Central memory CD8-positive, alpha-beta T cell (primary cell): ENCODE measurements around the gene RPL37A.

Source experiments
- ATAC-seq: fragments of 150-1000 bp; cut with Tn5 transposase; replicated peaks from 2 replicates; pipeline ENCODE4 v1.10.0; 2022; ENCODE audit warnings: mild to moderate bottlenecking, moderate FRiP score, moderate number of reproducible peaks; ENCODE audit not compliant: poor library complexity, severe bottlenecking; ENCODE audit errors: extremely low read depth
- DNase-seq, 2 donors: peaks; one replicate each; pipeline ENCODE4 v3.0.0; 2021; ENCODE audit warnings: low spot score in 2 of 2
- H3K27ac Mint-ChIP-seq: one replicate; pipeline ENCODE4 v1.8.0; 2022; ENCODE audit warnings: low read depth, mild to moderate bottlenecking, moderate library complexity, mixed read lengths
- H3K27me3 Mint-ChIP-seq: one replicate; pipeline ENCODE4 v1.8.0; 2022; ENCODE audit warnings: mixed read lengths
- H3K36me3 Mint-ChIP-seq: one replicate; pipeline ENCODE4 v1.8.0; 2022; ENCODE audit warnings: mild to moderate bottlenecking, moderate library complexity, mixed read lengths; ENCODE audit not compliant: insufficient read depth
- H3K4me1 Mint-ChIP-seq: one replicate; pipeline ENCODE4 v1.8.0; 2022; ENCODE audit warnings: mixed read lengths
- H3K4me3 Mint-ChIP-seq: one replicate; pipeline ENCODE4 v1.8.0; 2022; ENCODE audit warnings: mild to moderate bottlenecking, moderate library complexity, mixed read lengths
- H3K9me3 Mint-ChIP-seq: one replicate; pipeline ENCODE4 v1.8.0; 2022; ENCODE audit warnings: mixed read lengths

Gene RPL37A

DNA sequence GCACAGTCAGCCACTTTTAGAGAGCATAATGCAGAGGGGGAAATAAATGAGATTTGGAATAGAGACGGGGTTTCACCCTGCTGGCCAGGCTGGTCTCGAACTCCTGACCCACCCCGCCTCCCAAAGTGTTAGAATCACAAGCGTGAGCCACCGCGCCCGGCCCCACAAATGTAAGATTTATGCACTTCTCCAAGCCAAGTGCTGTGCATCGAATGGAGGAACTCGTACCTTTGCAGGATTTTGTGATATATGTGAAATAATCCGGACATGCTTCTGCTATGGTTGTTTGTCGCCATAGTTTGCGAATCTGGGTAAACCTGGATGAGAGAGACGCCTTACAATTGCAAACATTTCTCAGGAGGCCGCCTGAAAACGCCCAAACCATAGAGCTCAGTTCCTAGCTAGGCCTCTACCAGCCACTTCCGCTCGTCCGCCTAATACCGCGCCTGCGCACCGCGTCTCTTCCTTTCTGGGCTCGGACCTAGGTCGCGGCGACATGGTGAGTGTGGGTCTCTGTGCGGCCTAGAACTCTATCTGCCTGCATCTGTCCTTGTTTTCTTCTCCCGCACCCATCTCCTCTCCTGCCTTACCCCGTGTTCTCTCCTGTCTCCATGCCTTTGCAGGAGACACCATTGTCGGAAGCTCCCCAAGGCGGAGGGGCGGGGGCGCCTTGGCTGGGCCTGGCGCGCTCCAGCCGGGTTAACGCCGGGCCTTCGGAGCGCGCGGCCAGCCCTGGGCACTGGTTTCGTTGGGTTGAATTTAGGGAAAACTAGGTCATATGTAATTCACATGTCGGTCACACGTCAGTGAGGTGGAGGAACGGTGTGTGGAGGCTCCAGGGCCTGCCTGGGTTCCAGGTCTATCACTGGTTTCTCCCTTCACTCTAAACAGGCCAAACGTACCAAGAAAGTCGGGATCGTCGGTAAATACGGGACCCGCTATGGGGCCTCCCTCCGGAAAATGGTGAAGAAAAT is at the start of gene RPL37A:
Gene RPL37A, plus strand, starts transcription at position 466 of the 974 bp plus-strand sequence. Its CDS starts 31 bp downstream, at position 497.
- DNase-seq, result peak; percentile 75 to 80
- Mint-ChIP-seq H3K4me3 (peak within 1 kb of the TSS; percentile 97), H3K27me3 (no peaks in the 10 kb centered on the region), H3K9me3 (no peaks in the 10 kb centered on the region), H3K4me1 (peaks cover 40% of the 10 kb centered on the region), H3K36me3 (peaks cover 50% of the 10 kb centered on the region), H3K27ac (peak within 1 kb of the TSS; percentile 93)
- peak; percentile 96 for ATAC-seq

DNA sequence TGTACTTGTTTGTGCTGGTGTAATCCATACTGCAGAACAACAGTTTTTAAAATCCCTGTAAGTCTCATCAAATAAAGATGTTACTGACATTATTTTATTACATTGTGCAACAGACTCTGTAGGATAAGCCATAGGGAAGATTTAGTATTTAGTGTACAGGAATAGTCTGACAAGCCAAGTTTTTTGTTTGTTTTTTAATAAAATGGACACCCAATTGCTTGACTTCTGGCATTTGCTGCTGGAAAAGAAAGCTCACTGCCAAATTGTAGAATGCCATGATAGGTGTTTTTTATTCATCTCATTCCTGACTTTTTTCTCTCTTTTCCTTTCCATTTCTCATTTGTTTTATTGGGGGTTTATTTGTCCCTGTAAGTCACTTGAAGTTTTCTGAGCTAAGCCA is 48.3 kb upstream of the RPL37A start:
- H3K4me1 Mint-ChIP-seq, result no peaks in the 10 kb centered on the region
- H3K9me3 Mint-ChIP-seq, result no peaks in the 10 kb centered on the region
- DNase-seq (no peak), ATAC-seq (no peak)
- H3K27ac Mint-ChIP-seq, result no peak overlapping the region
- peaks cover 66% of the 10 kb centered on the region for H3K36me3 Mint-ChIP-seq
- H3K27me3 Mint-ChIP-seq, result no peaks in the 10 kb centered on the region
- H3K4me3 Mint-ChIP-seq, result no peak overlapping the region

DNA sequence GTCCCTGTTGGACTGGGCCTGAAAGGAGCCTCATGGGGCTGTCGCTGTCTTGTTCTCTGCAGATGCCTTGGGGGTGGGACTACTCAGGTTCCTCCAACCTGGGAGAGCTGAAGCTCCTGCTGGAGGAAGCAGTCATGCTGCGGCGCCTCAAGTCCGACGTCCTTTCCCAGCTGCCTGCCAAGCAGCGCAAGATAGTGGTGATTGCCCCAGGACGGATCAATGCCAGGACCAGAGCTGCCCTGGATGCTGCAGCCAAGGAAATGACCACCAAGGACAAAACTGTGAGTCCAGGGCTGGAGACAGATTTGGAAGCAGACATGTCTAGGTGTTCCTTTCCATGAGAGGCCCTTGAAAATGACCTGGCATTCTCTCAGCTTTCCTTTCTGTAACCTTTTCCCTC is 47.9 kb upstream of the RPL37A start:
- ATAC-seq (no peak), DNase-seq (no peak)
- Mint-ChIP-seq H3K27me3 (no peaks in the 10 kb centered on the region), H3K36me3 (peaks cover 64% of the 10 kb centered on the region), H3K27ac (no peak overlapping the region), H3K9me3 (no peaks in the 10 kb centered on the region), H3K4me3 (no peak overlapping the region), H3K4me1 (no peaks in the 10 kb centered on the region)

DNA sequence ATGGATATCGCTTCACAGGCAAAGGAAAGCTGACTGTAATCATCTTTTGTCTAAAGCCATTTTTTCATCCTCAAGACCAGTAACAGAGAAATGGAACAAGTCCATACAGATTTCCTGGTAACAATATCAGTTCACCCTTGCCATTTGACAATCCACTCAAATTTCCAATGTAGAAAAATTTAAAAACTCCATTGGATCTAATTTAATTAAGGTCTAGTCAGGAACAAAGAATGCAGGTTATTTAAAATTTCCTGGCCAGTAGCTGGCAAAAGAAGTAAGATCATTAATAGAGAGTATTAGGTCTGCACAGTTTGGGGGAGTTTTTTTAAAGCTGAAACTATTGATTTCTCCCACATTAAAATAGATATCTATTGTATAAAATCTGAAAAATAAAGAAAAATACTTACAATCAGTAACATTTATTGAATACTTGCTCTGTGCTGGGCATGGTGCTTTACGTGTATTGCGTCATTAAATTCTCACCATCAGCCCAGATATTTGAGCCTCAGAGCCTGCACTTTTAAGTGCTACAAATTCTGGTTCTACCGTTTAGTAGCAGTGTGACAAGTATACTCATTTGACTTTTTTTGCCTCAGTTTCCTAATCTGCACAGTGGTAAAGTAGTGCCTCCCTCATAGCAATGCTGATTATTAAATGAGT is 44.6 kb upstream of the RPL37A start:
- Mint-ChIP-seq H3K27me3 (no peaks in the 10 kb centered on the region), H3K27ac (no peak overlapping the region), H3K4me3 (no peak overlapping the region), H3K9me3 (no peaks in the 10 kb centered on the region), H3K4me1 (peaks cover 5% of the 10 kb centered on the region), H3K36me3 (peaks cover 38% of the 10 kb centered on the region)
- DNase-seq (no peak), ATAC-seq (no peak)

DNA sequence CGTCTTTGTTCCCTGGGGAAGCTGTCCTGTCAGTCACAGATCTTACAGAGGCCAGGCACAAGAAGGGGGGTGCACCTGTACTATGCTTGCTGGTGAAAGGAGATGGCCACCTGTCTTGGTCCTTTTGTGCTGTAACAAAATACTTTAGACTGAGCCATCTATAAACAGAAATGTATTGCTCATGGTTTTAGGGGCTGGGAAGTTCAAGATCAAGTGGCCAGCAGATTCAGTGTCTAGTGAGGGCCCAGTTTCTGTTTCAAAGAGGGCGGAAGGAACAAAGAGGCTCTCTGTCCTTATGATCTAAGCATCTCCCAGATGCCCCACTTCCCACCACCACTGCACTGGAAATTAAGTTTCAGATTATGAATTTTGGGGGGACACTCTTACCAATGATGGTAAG is 35.5 kb upstream of the RPL37A start:
- H3K9me3 Mint-ChIP-seq, result no peaks in the 10 kb centered on the region
- no peak for DNase-seq
- H3K4me1 Mint-ChIP-seq, result no peaks in the 10 kb centered on the region
- H3K4me3 Mint-ChIP-seq, result no peak overlapping the region
- H3K27me3 Mint-ChIP-seq, result no peaks in the 10 kb centered on the region
- H3K27ac Mint-ChIP-seq, result no peak overlapping the region
- ATAC-seq, result no peak
- peaks cover 16% of the 10 kb centered on the region for H3K36me3 Mint-ChIP-seq

DNA sequence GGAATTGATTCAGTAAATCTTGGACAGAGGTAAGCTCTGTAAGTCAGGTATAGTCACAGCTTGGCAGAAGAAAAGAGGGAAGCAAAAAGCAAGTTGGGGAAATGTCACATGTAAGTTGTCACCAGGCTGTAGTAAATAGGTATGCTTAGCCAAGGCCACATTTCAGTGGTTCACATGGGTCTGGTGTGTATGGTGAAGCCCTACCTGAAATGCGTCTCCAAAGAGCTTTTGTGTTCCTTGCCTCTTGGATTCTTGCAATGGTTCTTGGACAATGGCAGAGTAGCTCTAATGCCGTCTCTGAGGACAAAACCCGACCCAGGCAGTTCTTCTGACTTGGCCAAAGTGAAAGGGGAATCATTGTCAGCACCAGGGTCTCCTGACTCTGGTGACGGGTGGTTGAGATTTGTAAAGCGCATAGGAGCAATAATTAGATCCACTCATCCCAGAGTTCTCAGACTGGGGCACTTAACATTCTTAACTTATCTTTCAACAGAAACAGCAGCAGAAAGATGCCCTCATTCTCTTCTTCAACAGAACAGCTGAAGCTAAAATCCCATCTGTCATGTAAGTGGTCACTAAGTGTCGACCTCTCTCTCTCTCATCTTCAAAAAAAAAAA is 34.4 kb upstream of the RPL37A start:
- Mint-ChIP-seq H3K4me3 (no peak overlapping the region), H3K27me3 (no peaks in the 10 kb centered on the region), H3K27ac (no peak overlapping the region), H3K4me1 (no peaks in the 10 kb centered on the region), H3K9me3 (no peaks in the 10 kb centered on the region), H3K36me3 (peaks cover 18% of the 10 kb centered on the region)
- ATAC-seq (no peak), DNase-seq (no peak)

DNA sequence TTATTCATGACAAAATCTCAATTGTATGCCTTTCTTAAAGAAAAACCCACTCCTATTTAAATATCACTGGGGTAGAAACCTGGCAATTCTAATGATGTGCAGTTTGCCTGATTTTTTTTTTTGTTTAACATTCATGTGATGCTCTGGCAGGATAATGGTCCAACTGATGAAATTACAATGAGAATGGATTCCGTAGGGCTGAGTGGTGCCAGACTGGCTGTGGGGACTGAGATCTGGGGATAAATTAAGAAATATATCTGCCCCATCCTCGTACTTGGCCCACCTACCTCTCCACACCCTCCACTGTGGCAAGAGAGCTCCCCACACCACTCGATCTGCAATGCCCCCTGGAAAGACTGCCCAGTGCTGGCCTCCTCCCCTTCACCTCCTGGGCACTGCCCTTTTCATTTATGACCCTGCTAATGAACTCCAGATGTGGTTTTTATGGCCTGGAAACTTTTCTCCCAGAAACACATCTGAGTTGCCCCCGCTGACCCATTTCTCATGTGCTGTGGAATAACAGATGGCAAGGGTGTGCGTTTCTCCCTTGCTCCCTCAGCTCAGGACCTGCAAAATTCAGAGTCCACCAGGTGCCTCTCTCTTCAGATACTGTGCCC is 33.0 kb upstream of the RPL37A start:
- Mint-ChIP-seq H3K4me1 (no peaks in the 10 kb centered on the region), H3K27me3 (no peaks in the 10 kb centered on the region), H3K36me3 (peaks cover 25% of the 10 kb centered on the region), H3K9me3 (no peaks in the 10 kb centered on the region), H3K4me3 (no peak overlapping the region), H3K27ac (peak overlapping the region; percentile 27)
- DNase-seq (no peak), ATAC-seq (no peak)

DNA sequence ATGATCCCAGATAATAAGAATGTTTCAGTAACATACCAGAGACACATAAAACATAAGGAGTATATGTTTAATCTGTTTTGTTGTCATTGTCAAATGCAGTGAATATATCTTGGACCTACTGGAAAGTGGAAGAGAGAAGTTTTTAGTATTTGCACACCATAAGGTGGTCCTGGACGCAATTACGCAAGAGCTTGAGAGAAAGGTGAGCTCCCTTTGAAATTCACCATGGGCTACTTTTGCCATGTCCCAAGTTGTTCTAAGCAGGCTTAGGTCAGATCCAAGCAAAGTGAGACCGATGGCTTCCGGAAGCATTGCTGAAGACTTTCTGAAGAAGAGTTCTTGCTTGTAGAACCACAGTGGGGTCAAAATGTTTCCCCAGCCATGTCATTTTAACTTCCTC is 30.8 kb upstream of the RPL37A start:
- Mint-ChIP-seq H3K4me1 (no peaks in the 10 kb centered on the region), H3K4me3 (no peak overlapping the region), H3K27me3 (no peaks in the 10 kb centered on the region), H3K36me3 (peaks cover 30% of the 10 kb centered on the region), H3K27ac (no peak overlapping the region), H3K9me3 (no peaks in the 10 kb centered on the region)
- DNase-seq (no peak), ATAC-seq (no peak)

DNA sequence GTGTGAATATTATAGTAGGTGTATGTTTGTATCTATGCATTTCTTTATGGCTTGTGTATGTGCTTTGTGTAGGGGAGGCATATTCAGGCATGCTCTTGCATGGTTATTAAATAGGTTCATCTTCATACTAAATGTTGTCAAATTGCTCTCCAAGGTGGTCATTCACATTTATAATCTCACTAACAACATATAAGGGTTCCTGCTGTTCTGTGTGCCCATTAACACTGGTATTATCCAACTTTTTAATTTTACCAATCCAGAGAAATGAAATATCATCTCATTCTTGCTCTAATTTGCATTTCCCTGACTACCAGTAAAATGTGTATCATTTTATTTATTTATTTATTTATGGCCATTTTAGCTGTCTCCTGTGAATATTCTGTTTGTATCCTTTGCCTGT is 29.0 kb upstream of the RPL37A start:
- ATAC-seq (no peak), DNase-seq (no peak)
- H3K4me1 Mint-ChIP-seq, result no peaks in the 10 kb centered on the region
- no peak overlapping the region for H3K27ac Mint-ChIP-seq
- H3K9me3 Mint-ChIP-seq, result no peaks in the 10 kb centered on the region
- H3K27me3 Mint-ChIP-seq, result no peaks in the 10 kb centered on the region
- H3K4me3 Mint-ChIP-seq, result no peak overlapping the region
- H3K36me3 Mint-ChIP-seq, result peaks cover 33% of the 10 kb centered on the region

DNA sequence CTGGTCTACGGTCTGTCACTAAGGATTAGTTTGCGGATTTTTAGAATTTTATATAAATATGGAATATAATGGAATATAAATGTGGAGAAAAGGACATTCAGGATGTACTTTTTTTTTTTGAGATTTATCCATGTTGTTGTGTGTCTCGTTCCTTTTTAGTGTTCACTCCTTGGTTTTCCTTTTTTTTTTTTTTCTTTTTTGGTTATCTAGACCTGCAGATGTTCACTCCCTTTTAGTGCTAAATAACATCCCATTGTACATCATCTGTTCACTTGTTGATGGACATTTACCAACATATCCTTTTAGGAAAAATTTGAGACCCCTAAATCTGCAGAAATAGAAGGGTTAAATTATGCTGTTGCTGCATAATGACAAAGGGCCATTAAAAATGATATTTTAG is 25.5 kb upstream of the RPL37A start:
- Mint-ChIP-seq H3K27ac (no peak overlapping the region), H3K4me1 (no peaks in the 10 kb centered on the region), H3K27me3 (no peaks in the 10 kb centered on the region), H3K4me3 (no peak overlapping the region), H3K9me3 (no peaks in the 10 kb centered on the region), H3K36me3 (peaks cover 36% of the 10 kb centered on the region)
- DNase-seq (no peak), ATAC-seq (no peak)

DNA sequence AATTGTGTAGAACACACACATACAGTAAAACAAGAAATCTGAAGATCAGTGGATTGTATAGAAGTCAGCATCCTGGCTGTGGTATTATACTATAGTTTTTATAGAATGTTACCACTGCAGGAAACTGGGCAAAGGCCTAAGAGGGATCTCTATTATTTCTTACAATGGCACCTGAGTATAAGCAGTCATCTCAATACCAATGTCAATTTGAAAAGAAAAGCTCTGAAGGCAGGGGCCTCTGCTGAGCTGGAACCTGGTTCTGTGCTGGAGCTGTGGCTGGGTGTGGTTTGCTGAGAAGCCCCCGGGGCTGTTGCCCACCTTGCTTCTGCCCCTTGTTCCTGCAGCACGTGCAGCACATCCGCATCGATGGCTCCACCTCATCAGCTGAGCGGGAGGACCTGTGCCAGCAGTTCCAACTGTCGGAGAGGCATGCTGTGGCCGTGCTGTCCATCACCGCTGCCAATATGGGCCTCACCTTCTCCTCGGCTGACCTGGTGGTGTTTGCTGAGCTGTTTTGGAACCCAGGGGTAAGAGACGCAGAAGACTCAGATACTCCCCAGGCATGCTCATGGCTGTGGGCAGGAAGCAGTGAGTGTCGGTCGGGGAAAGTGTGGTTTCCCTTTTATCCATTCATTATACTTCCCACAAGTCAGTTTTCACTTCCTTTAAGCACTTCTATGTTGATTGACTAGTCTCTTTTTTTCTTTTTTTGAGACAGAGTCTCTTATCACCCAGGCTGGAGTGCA is 23.5 kb upstream of the RPL37A start:
- peaks cover 37% of the 10 kb centered on the region for H3K36me3 Mint-ChIP-seq
- H3K4me1 Mint-ChIP-seq, result no peaks in the 10 kb centered on the region
- ATAC-seq, result no peak

DNA sequence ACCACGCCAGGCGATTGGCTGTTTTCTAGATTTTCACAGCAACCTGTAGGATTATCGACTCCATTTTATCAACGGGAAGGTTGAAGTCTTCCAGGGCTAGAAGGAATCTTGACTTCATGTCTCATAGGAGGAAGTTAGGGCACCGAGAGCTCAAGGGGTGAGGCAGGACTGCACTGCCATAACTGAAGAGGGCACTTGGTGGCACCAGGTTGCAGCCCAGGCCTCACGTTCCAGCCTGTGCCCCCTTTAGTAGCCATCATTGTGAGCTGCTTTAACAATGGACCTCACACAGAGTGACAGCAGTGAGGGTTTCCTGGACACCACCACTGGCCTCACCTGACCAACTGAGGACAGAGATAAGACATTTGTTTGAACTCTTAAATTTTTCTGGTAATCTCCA is 22.9 kb upstream of the RPL37A start:
- ATAC-seq (no peak), DNase-seq (no peak)
- Mint-ChIP-seq H3K4me3 (no peak overlapping the region), H3K27ac (peak overlapping the region; percentile 55), H3K36me3 (peaks cover 33% of the 10 kb centered on the region), H3K9me3 (no peaks in the 10 kb centered on the region), H3K4me1 (no peaks in the 10 kb centered on the region), H3K27me3 (no peaks in the 10 kb centered on the region)

More for the DNA sequence above, 23.5 kb upstream of the RPL37A start:
- H3K27me3 Mint-ChIP-seq, result no peaks in the 10 kb centered on the region
- no peak for DNase-seq
- H3K9me3 Mint-ChIP-seq, result no peaks in the 10 kb centered on the region
- H3K4me3 Mint-ChIP-seq, result no peak overlapping the region
- H3K27ac Mint-ChIP-seq, result peak overlapping the region; percentile 55
